ENCODE results near the gene KLRC4.

KLRC4 gene

DNA sequence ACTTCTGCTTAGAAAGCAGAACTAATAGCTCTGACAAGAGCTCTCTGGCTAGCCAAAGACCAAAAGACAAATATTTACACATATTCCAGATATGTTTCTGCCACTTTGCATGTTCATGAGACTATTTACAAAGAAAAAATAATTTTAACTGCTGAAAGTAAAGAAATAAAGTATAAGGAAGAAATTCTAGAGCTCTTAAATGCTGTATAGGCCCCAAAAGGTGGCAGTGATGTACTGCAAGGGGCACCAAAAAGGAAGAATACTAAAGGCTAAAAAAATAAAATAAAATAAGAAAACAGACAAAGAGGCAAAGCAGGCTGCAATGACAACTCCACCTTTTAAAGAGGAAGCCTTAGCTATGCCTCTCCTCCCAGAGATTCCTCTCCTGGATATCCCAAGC, 42.7 kb downstream of the KLRC4 start:
- no peak for DNase-seq

DNA sequence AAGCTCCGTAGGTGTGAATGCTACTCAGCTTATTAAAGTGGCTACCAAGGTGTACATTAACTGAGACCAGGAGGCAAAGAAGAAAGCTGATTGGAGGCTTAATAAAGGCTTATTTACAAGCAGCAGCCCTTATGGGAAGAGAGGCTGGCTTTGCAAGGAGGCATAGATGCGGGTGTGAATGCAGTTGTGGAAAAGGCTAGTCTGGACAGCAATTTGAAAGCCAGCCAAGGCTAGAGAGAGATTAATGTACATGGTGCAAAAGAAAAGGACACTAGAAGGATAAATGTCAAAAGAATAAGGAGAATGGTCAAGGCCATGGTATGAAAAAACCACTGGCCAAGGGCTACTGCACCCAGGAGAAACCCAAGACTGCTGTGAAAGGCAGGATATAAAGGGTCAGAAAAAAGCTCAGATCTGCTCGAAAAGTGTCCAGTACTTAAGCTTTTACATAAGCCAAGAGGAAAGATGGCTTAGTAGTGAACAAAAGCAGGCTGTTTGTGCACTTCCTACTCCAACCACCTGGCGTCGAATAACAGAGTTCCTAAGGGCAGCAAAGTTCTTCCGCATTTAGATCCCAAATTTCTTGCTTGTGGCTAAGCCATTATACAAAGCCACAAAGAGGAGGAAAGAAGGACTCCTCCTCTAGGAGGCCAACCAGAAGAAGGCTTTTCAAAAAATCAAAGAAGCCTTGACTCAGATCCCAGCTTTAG, 43.7 kb downstream of the KLRC4 start:
- no peak for DNase-seq

DNA sequence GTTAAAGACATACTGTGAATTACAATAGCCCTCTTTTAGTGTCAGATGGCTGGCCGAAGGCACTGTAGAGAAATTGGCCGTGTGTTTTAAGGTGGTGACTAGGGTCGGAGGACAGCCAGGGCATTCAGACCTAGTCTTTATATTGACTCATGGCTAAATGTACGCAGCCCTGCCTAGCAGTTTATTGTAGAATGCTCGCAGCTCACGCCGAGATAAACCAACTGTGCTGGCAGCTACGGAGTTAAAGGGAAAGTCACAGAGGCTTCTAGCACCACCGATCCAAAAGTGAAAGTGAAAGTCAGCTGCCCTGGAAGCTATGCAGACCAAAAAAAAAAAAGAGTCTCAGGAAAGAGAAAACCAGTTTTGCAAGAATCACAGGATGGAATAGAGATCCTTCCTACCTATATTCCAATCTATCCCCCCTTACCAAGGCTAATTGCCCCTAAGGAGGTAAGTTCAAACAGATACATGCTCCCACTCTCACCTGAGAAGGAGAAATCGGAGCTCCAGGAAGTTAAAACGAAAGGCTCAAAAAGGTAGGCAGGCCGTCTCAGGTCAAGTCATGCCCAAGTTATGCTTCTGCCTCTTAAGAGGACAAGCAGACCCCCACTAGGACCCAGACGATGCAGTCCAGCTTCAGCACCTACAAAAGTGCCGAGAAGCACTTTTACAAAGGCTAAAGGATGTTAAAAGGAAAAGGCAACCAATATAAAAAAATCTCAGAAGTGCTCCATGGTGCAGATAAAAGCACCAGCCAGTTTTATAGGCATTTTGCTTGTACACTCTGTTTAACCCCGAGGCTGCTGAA, 44.5 kb downstream of the KLRC4 start:
- DNase-seq, result no peak

DNA sequence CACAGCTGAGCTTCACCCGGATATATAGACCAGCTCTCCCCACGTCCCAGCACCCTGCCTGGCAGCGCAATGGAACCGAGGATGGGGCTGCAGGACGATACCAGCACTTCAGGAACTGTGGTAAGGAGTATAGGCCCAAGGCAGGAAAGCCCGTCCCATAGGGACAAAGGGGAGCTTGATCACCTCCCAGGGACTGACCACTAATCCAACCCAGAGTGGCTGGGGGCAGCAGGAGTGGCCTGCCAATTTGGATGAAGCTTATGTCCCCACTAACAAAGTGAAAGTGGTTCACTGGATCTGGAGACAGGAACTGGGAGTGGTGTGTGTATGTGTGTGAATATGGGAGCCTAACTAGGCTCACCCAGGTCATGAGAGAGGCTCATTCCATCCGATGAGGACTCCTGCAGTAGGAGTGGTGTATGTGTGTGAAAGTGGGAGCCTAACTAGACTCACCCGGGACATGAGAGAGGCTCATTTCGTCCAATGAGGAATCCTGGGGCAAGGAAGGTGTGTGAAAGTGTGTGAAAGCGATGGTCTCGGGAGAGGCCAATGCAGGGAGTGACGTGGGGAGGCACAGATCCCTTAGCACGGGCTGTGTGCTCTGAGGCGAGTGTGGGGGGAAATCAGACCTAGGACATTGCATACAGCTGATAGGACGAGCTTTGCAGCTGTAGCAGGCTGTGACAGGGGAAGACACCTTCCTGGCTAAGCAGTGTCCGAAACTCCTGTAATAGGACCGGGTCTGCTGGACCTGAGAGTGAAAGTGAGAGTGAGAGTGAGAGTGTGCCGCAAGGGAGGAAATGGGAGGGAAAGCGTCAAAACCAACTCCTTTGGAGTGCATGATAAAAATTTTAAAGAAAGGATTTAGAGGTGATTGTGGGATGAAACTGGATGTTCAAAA, 45.4 kb downstream of the KLRC4 start:
- DNase-seq, result no peak

DNA sequence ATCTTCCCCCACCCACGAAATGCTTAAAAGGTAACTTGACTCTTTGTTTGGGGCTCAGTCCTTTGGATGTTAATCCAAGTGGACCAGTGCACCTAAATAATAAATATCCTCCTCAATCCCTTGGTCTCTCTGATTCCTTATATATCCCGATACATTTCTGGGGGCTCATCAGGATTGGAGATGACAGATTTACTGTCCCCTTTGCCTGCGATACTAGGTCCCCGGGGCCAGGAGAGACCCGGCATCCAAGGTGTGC, 46.0 kb downstream of the KLRC4 start:
- no peak for DNase-seq

DNA sequence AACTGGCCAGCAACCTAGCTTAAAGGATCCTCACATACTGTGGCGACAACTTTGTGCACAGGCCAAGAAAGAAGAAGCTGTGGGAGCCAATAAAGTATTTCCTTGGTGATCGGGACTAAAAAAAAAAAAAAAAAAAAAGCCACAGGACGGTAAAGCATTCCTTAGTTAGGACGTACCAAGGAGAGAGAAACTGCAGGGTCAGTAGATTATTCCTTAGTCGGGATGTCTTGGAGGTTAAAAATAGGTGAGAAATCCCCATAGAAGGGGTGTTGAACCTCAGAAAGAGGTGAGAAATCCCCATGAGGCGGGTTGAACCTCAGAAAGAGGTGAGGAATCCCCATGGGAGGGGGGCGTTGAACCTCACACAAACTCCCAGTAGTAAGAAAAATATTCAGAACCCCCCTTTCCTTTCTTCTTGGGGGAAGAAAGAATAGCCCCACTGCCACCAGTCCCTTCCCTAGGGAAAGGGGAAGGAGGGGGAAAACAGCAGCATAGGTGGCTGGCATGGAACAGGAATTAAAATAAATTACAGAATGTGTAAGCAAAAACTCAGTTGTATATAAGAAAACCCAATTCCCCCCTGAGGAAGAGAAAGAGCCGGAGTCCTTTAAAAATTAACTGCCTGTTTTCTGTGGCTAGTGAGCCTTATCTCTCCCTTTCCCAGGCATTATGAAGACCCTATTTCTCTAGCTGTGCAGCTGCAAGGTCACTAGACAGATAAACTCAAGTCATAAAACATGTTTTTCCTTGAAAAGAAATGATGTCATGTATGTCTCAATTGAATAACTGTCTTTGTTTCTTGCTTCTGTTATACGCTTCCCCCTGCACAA, 46.5 kb downstream of the KLRC4 start:
- DNase-seq, result no peak

DNA sequence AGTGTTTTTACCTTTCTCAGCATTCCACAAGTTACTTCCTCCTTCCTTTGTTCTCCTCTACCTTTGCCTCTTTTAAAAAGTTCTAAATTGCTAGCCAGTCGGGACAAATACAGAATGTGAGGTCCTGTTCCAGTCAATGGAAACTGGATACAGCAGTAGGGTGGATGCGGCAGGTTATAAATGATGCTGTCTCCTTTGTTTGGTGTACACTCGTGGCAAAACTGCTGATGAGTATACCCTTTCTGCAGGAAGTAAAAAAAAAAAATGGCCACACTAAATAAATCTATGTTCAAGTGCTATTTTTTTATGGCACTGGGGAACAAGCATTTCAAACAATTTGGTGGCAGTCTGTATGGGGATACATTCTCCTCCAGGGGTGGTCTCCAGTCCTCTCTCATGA, 47.2 kb downstream of the KLRC4 start:
- DNase-seq, result no peak

DNA sequence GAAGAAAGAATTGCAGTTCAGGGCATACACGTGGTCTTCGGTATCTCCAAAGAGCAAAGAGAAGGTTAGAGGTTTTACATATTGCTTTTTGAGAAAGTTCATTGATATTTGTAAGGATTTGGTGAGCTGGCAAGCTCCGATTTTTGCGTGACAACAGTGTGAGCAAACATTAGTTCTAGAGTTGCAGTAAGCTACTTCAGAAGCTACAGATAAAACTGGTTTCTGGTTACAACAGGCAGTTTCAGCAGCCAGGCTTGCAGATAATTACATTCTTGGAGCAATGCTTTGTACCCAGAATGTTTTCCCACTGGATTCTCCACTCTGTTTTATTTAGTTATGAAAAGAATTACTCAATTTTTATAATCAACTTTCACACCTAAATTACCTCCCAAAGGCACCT, 47.9 kb downstream of the KLRC4 start:
- DNase-seq, result no peak

DNA sequence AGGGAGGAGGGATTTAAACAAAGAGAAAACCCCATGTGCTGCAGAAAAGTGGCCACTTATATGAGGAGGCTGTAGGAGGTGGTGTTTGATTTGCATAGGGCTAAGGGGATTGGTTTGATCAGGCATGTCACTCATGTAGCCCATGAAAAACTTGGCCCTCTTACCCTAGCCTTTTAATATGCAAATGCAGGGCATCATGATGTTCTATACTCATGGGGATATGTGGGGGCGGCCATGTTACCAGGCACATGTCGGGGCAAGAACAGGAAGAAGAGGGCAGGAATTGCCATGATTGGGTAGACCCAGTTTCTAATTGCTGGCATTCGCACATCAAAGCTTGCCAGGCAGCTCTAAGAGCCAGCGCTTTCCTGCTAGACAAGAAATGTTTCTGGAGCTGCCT, 48.5 kb downstream of the KLRC4 start:
- DNase-seq, result no peak

DNA sequence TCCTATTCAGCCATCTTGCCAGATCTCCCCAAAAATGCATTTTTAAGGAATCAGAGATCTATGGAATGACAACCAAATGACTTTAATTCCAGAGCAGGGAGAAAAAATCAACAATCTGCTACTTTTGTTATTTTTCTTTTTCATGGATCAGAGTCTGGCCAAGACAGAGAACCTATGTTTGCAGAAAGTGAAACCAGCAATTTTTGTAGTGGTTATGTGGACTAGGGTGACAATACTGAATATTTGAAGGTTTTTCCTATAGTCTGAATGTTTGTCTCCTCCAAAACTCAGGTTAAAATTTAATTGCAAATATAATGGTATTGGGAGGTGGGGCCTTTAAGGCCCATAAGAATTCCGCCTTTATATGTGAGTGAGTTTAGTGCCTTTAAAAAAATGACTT, 50.6 kb downstream of the KLRC4 start:
- no peak for DNase-seq

DNA sequence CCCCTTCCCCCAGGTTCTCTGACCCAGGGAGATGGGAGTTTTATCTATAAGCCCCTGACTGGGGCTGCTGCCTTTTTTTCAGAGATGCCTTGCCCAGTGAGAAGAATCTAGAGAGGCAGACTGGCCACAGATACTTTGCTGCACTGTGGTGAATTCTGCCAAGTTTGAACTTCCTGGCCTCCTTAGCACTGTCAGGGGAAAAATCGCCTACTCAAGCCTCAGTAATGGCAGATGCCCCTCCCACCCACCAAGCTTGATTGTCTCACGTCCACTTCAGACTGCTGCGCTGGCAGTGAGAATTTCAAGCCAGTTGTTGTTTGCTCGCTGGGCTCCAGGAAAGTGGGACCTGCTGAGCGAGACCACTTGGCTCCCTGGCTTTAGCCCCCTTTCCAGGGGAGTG, 51.4 kb downstream of the KLRC4 start:
- no peak for DNase-seq
